HG03575 (cell line): ENCODE results near the gene EPHX1.
"Not testable (repeated sequence)": the region's sequence is repeated elsewhere in the genome, so short reads cannot be mapped to it uniquely, and the experiment has no call there.

Experiments used
- ATAC-seq: cut with Tn5 transposase; IDR thresholded peaks from one replicate; pipeline ENCODE4 v1.9.1; 2021; ENCODE audit not compliant: unreplicated experiment, insufficient number of reproducible peaks, low FRiP score; ENCODE audit errors: extremely low read depth

EPHX1 gene

GRCh38 chr1:225835856-225836255, 25.9 kb downstream of the EPHX1 start:
- ATAC-seq, result no peak

GRCh38 chr1:225836296-225836695, 26.4 kb downstream of the EPHX1 start:
- ATAC-seq, result not testable (repeated sequence)

- no peak for ATAC-seq
Observed at GRCh38 chr1:225838793-225839192, 28.9 kb downstream of the EPHX1 start.

GRCh38 chr1:225840223-225840610, 30.3 kb downstream of the EPHX1 start:
- no peak for ATAC-seq

GRCh38 chr1:225840713-225841112, 30.8 kb downstream of the EPHX1 start:
- ATAC-seq, result no peak

GRCh38 chr1:225842074-225842473, 32.1 kb downstream of the EPHX1 start:
- no peak for ATAC-seq

- no peak for ATAC-seq
Observed at GRCh38 chr1:225842788-225843425, 33.0 kb downstream of the EPHX1 start.

- ATAC-seq, result no peak
Observed at GRCh38 chr1:225843426-225843795, 33.5 kb downstream of the EPHX1 start.

GRCh38 chr1:225844236-225845061, 34.5 kb downstream of the EPHX1 start:
- ATAC-seq, result no peak

GRCh38 chr1:225845097-225845496, 35.2 kb downstream of the EPHX1 start:
- ATAC-seq, result no peak

- no peak for ATAC-seq
Observed at GRCh38 chr1:225845571-225846259, 35.8 kb downstream of the EPHX1 start.

- ATAC-seq, result no peak
Observed at GRCh38 chr1:225846331-225847310, 36.7 kb downstream of the EPHX1 start.

GRCh38 chr1:225847610-225848009, 37.7 kb downstream of the EPHX1 start:
- no peak for ATAC-seq

- ATAC-seq, result no peak
Observed at GRCh38 chr1:225848030-225848955, 38.4 kb downstream of the EPHX1 start.

GRCh38 chr1:225849925-225850324, 40.0 kb downstream of the EPHX1 start:
- ATAC-seq, result no peak

GRCh38 chr1:225850370-225850769, 40.4 kb downstream of the EPHX1 start:
- no peak for ATAC-seq

- ATAC-seq, result peak; percentile 40
Observed at GRCh38 chr1:225851805-225852204, 41.9 kb downstream of the EPHX1 start.
